NCI-H1436 treated with DMSO at 0.1 percent for 48 hours (cell line): ENCODE measurements around the gene TBC1D16.

ENCODE experiments used
- DNase-seq: peaks from one replicate; lab custom pipeline; 2025; lab: John Stamatoyannopoulos, UW

TBC1D16 gene

GRCh38 chr17:79988185-79988971 is 47.3 kb downstream of the TBC1D16 start:
- DNase-seq, result no peak

GRCh38 chr17:79987935-79988184 is 47.8 kb downstream of the TBC1D16 start:
- DNase-seq, result no peak

GRCh38 chr17:79987187-79987934 is 48.3 kb downstream of the TBC1D16 start:
- no peak for DNase-seq

- no peak for DNase-seq
Measured at GRCh38 chr17:79986411-79987186, 49.1 kb downstream of the TBC1D16 start.

- DNase-seq, result no peak
Measured at GRCh38 chr17:79985943-79986391, 49.7 kb downstream of the TBC1D16 start.

- DNase-seq, result no peak
Measured at GRCh38 chr17:79985361-79985942, 50.2 kb downstream of the TBC1D16 start.

- no peak for DNase-seq
Measured at GRCh38 chr17:79984877-79985276, 50.8 kb downstream of the TBC1D16 start.

GRCh38 chr17:79984045-79984840 is 51.4 kb downstream of the TBC1D16 start:
- DNase-seq, result no peak

GRCh38 chr17:79983456-79983855 is 52.2 kb downstream of the TBC1D16 start:
- no peak for DNase-seq

GRCh38 chr17:79982986-79983385 is 52.7 kb downstream of the TBC1D16 start:
- DNase-seq, result no peak

GRCh38 chr17:79981661-79982101 is 54.0 kb downstream of the TBC1D16 start:
- DNase-seq, result no peak

- no peak for DNase-seq
Measured at GRCh38 chr17:79981090-79981489, 54.6 kb downstream of the TBC1D16 start.

GRCh38 chr17:79980246-79981043 is 55.2 kb downstream of the TBC1D16 start:
- no peak for DNase-seq

GRCh38 chr17:79979816-79980215 is 55.9 kb downstream of the TBC1D16 start:
- DNase-seq, result no peak

GRCh38 chr17:79979221-79979741 is 56.4 kb downstream of the TBC1D16 start:
- DNase-seq, result no peak

- no peak for DNase-seq
Measured at GRCh38 chr17:79978548-79978855, 57.2 kb downstream of the TBC1D16 start.

- no peak for DNase-seq
Measured at GRCh38 chr17:79977708-79978547, 57.7 kb downstream of the TBC1D16 start.

GRCh38 chr17:79977161-79977631 is 58.5 kb downstream of the TBC1D16 start:
- DNase-seq, result no peak

- no peak for DNase-seq
Measured at GRCh38 chr17:79976451-79976850, 59.2 kb downstream of the TBC1D16 start.
